ENCODE data around the gene SLCO3A1. TPM values are rescaled to one million over a fixed set of nuclear protein-coding genes. Genes with fewer than 3 reads are reported as not detected.
A peak's percentile ranks its signal among the peaks of the same experiment; 100 is the strongest.

Gene SLCO3A1
- total RNA-seq, 1 donor from 2014 or later: 65.8 TPM

DNA sequence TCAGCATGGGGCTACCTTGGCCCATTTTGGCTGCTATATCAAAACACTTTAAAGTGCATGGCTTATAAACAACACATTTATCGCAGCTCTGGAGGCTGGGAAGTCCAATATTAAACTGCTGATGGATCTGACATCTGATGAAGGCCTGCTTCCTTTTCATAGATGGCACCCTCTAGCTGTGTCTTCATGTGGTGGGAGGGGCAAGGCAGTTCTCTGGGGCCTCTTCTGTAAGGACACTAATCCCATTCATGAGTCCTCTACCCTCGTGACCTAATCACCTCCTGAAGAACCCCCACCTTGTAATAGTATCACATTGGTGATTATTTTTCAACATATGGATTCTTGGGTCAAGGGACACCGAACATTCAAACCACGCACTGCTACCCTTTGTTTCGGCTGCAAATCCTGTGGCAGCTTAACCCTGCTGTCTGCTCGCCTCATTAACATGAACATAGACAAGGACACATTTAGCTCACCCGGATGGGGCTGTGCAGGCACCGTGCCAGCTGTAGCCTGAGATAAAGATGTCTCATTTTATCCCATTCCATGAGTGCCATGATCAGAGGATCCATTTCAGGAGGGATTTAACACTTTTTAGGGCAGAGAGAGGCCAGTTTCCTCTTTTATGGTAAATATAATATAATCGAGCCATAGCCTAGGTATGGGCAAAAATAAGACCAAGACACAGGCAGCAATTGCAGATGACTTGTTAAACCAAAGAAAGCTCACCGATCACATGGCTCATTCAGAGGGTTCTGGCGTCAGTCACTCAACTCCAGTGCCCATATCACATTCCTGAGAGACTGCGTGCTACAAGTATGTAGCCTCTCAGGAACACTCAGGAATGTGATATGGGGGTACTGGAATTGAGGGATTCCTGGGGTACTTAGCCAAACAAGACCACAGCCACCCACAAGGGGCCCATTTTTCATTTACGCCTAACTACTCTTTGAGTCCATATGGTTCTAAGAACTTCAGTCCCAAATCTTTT is 289.0 kb downstream of the SLCO3A1 start:
- no peak for DNase-seq (ENCODE audit: extremely low spot score in 2 of 2)
- Histone ChIP-seq H3K27me3 (no peaks in the 10 kb centered on the region), H3K9me3 (no peaks in the 10 kb centered on the region), H3K4me3 (no peak overlapping the region), H3K4me1 (no peaks in the 10 kb centered on the region), H3K27ac (no peak overlapping the region), H3K36me3 (peaks cover 0 to 4% of the 10 kb centered on the region in 2 donors)
- intact Hi-C loops (cut with DNase I): no loop called here
- no peak for TF ChIP-seq POLR2AphosphoS5 (IDR thresholded peaks at IDR 0.05; ENCODE audit: insufficient read depth in 1 of 2, low read depth in 1 of 2)
- TF ChIP-seq, protein P1, sequence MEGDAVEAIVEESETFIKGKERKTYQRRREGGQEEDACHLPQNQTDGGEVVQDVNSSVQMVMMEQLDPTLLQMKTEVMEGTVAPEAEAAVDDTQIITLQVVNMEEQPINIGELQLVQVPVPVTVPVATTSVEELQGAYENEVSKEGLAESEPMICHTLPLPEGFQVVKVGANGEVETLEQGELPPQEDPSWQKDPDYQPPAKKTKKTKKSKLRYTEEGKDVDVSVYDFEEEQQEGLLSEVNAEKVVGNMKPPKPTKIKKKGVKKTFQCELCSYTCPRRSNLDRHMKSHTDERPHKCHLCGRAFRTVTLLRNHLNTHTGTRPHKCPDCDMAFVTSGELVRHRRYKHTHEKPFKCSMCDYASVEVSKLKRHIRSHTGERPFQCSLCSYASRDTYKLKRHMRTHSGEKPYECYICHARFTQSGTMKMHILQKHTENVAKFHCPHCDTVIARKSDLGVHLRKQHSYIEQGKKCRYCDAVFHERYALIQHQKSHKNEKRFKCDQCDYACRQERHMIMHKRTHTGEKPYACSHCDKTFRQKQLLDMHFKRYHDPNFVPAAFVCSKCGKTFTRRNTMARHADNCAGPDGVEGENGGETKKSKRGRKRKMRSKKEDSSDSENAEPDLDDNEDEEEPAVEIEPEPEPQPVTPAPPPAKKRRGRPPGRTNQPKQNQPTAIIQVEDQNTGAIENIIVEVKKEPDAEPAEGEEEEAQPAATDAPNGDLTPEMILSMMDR (IDR thresholded peaks at IDR 0.05): no peak
- TF ChIP-seq POLR2A (IDR thresholded peaks at IDR 0.05): no peak

DNA sequence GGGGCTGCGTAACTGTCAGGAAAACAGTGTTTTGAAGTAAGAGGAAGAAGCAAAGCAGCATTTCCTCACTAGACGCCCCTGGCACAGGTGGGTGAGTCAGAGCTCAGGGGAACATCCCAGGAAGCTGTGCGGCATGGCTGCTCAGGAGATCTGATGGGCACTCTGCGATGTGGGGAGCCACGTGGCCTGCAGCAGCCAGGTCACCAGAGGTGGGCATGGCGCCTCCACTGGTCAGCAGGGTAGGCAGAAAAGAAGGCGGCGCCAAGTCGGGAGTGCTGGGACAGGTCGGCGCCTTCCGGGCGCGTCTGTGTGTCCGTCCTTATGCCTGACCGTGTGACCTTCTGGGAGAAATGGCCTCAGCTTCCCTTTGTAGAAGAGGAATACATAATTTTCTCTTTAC is 290.3 kb downstream of the SLCO3A1 start:
- Histone ChIP-seq H3K36me3 (peaks cover 0 to 8% of the 10 kb centered on the region in 2 donors), H3K27me3 (no peaks in the 10 kb centered on the region), H3K9me3 (no peaks in the 10 kb centered on the region), H3K27ac (no peak overlapping the region), H3K4me1 (no peaks in the 10 kb centered on the region), H3K4me3 (no peak overlapping the region)
- DNase-seq (ENCODE audit: extremely low spot score in 2 of 2): no peak
- TF ChIP-seq POLR2AphosphoS5 (IDR thresholded peaks at IDR 0.05; ENCODE audit: insufficient read depth in 1 of 2, low read depth in 1 of 2): no peak
- no peak for TF ChIP-seq POLR2A (IDR thresholded peaks at IDR 0.05)
- TF ChIP-seq, protein P1 (IDR thresholded peaks at IDR 0.05): no peak
- intact Hi-C loops (cut with DNase I): no loop called here

DNA sequence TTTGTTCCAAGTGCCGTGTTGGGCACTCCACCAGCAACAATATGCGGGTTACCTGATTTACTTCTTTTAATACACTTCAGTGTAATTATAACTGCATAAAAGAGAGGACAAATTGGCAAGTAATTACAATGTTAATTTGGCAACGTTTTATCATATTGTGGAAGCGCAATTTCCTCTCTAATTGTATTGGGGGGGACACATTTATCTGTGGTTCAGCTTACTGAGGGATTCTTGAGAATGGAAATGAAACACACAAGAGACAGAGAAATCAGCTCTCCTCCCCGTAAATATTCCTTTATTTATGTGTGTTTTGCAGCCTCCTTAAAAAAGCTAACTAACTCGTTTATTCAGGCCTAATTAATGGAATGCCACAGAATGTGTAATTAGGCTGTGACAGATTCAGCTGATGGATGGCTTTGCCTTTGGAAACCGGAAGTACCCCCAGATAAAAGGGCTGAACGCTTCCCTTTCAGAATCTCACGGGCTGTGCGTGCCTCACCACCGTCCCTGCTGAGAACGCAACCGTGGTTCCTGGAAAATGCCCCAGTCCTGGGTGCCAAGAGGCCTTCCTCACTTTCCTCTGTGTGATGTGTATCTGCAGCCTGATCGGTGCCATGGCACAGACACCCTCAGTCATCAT is 293.1 kb downstream of the SLCO3A1 start:
- Histone ChIP-seq H3K27me3 (no peaks in the 10 kb centered on the region), H3K4me3 (no peak overlapping the region), H3K27ac (no peak overlapping the region), H3K36me3 (peaks cover 0 to 8% of the 10 kb centered on the region in 2 donors), H3K4me1 (peaks cover 12% of the 10 kb centered on the region), H3K9me3 (no peaks in the 10 kb centered on the region)
- no peak for DNase-seq (ENCODE audit: extremely low spot score in 2 of 2)
- no peak for TF ChIP-seq POLR2A (IDR thresholded peaks at IDR 0.05)
- no peak for TF ChIP-seq POLR2AphosphoS5 (IDR thresholded peaks at IDR 0.05; ENCODE audit: insufficient read depth in 1 of 2, low read depth in 1 of 2)
- TF ChIP-seq, protein P1 (IDR thresholded peaks at IDR 0.05): no peak
- intact Hi-C loops (cut with DNase I): no loop called here

DNA sequence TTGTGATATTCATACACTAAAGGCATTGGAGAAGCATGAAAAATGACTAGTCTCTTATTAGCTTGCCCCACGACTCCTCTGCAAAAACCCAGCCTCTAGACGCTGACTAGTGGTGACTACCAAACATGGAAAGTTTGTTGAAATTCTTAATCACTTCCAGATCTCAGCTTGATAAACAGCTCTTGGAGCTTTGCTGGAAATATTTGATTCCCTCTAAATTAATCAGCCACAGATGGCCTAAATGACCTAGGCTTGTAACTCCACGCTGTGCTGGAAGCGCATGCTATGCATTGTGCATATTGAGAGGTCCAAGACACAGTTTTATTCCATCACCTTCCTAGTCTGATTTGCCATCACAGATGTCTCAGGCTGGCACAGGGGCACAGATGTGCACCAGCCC is 295.5 kb downstream of the SLCO3A1 start:
- H3K4me3 ChIP-seq: no peak overlapping the region
- peak in 1 of 2 donors; percentile 26 for TF ChIP-seq POLR2AphosphoS5 (IDR thresholded peaks at IDR 0.05; ENCODE audit: insufficient read depth in 1 of 2, low read depth in 1 of 2)
- TF ChIP-seq, protein P1 (IDR thresholded peaks at IDR 0.05): no peak
- H3K36me3 ChIP-seq: peaks cover 0 to 13% of the 10 kb centered on the region in 2 donors

More for the DNA sequence above, 295.5 kb downstream of the SLCO3A1 start:
- no peaks in the 10 kb centered on the region for H3K9me3 ChIP-seq
- peaks cover 12% of the 10 kb centered on the region for H3K4me1 ChIP-seq
- H3K27ac ChIP-seq: no peak overlapping the region
- intact Hi-C loops (cut with DNase I): no loop called here
- no peak for DNase-seq (ENCODE audit: extremely low spot score in 2 of 2)
- H3K27me3 ChIP-seq: no peaks in the 10 kb centered on the region
